H1 (cell line): ENCODE data around the gene C16orf95. TPM values are rescaled to one million over a fixed set of nuclear protein-coding genes. Genes with fewer than 3 reads are reported as not detected.

ENCODE experiments used
- ATF2 ChIP-seq: IDR thresholded peaks from 2 replicates; pipeline ENCODE4 v1.6.1; 2012; ENCODE audit warnings: low read length, inconsistent platforms
- CBX8 ChIP-seq: fragments of 300-800, 300-1000 bp; sonication (generic); IDR thresholded peaks from 2 replicates; pipeline ENCODE4 v1.7.1; 2016; ENCODE audit warnings: low read depth, low read length, borderline replicate concordance
- CHD7 ChIP-seq: fragments of 300-600 bp; sonication (generic); IDR thresholded peaks from 2 replicates; pipeline ENCODE4 v1.7.1; 2012; ENCODE audit warnings: low read length, moderate library complexity, mild to moderate bottlenecking, inconsistent platforms; ENCODE audit not compliant: insufficient replicate concordance
- KDM1A ChIP-seq: fragments of 200-600, 300-600 bp; sonication (generic); IDR thresholded peaks from 2 replicates; pipeline ENCODE4 v1.7.1; 2016; ENCODE audit warnings: mild to moderate bottlenecking, low read length, borderline replicate concordance
- MAFK ChIP-seq: IDR thresholded peaks from 2 replicates; pipeline ENCODE4 v1.6.1; 2012; ENCODE audit warnings: low read depth, mild to moderate bottlenecking, improper control_type of control experiment, low read length
- NANOG ChIP-seq: IDR thresholded peaks from 2 replicates; pipeline ENCODE4 v1.6.1; 2011; ENCODE audit warnings: low read length, low read depth, mild to moderate bottlenecking, inconsistent platforms; ENCODE audit not compliant: insufficient read depth, poor library complexity, severe bottlenecking
- polyA plus RNA-seq, 7 experiments: library from polyadenylated mRNA; depleted of rRNA in 3 of 7; stranded (reverse) in 5 of 7; unstranded in 2 of 7; fragments of >200 nt in 5 of 7; fragments of 200-250 nt in 2 of 7; gene quantifications; 1 replicate in 5 of 7; 2 replicates in 1 of 7; 4 replicates in 1 of 7; pipeline versions ENCODE4 v1.2.1 to v1.2.3, GENCODE V29; 2011 to 2013; ENCODE audit warnings: missing spikeins in 2 of 7, mixed read lengths in 2 of 7
- total RNA-seq: library from RNA; stranded (reverse); fragmentation: NEBNext Ultra II Directional; extraction: Animal tissue kit (Norgen Biotek cat#: 25700); gene quantifications from 2 replicates; pipeline ENCODE4 v1.2.1, GENCODE V29; 2021

C16orf95 gene
- total and polyA plus RNA-seq, 2 of the 8 experiments (the other 6 are each of a cell fraction or from before 2014, with no cell fraction given) = 5.0 to 5.4 TPM

GRCh38 chr16:87348616-87349157, 31.5 kb upstream of the C16orf95 start (continued):
- TF ChIP-seq ATF2 (no peak), CHD7 (no peak), CBX8 (no peak), MAFK (no peak), NANOG (no peak), KDM1A (no peak)
